Measurements from ENCODE around the gene PDZD7. TPM values are rescaled to one million over a fixed set of nuclear protein-coding genes. Genes with fewer than 3 reads are reported as not detected.
A peak's percentile ranks its signal among the peaks of the same experiment; 100 is the strongest.

Gene PDZD7
- total and polyA plus RNA-seq, 10 donors: 0.17 to 2.3 (median 1.1) TPM

DNA sequence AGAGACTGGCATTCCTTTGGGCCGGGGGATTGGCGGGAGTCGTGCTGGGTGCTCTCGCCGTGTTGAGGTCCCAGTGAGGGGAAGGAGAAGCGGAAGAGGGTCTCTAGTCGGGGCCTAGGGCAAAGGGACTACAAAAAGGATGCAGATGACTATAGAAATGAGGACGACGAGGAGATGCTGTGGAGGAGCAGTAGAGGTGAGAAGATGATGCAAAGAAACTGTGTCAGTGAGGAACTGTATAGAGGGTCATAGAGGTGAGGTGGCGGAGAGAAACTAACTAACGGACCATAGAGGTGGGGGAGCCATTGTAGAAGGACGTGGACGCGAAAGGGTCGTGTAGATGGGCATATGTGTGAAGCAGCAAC lies 43.3 kb downstream of the PDZD7 start:
- DNase-seq: no peak
- Histone ChIP-seq H3K4me3 (peak overlapping the region; percentile 74 to 99 (median 94)), H3K27ac (peak overlapping the region in 7 of 8 donors; percentile 73 to 89 (median 80)), H3K36me3 (peaks cover 0 to 77% (median 32%) of the 10 kb centered on the region in 6 donors), H3K9me3 (no peaks in the 10 kb centered on the region), H3K4me1 (peaks cover 12 to 55% (median 39%) of the 10 kb centered on the region in 6 donors), H3K27me3 (replicated peaks in 1 of 7) (no peaks in the 10 kb centered on the region)
- WGBS, 5 donors: 2 to 3% (median 2%) methylated on average over 15 of the region's 15 CpGs
- intact Hi-C loops (cut with DNase I; ENCODE audit: low total_unique reads): no loop called here
- TF ChIP-seq POLR2A (IDR thresholded peaks at IDR 0.05): no peak
- TF ChIP-seq, protein P1, sequence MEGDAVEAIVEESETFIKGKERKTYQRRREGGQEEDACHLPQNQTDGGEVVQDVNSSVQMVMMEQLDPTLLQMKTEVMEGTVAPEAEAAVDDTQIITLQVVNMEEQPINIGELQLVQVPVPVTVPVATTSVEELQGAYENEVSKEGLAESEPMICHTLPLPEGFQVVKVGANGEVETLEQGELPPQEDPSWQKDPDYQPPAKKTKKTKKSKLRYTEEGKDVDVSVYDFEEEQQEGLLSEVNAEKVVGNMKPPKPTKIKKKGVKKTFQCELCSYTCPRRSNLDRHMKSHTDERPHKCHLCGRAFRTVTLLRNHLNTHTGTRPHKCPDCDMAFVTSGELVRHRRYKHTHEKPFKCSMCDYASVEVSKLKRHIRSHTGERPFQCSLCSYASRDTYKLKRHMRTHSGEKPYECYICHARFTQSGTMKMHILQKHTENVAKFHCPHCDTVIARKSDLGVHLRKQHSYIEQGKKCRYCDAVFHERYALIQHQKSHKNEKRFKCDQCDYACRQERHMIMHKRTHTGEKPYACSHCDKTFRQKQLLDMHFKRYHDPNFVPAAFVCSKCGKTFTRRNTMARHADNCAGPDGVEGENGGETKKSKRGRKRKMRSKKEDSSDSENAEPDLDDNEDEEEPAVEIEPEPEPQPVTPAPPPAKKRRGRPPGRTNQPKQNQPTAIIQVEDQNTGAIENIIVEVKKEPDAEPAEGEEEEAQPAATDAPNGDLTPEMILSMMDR (IDR thresholded peaks at IDR 0.05 in 8 of 11, conservative IDR thresholded peaks at IDR 0.05 in 3 of 11): no peak
- TF ChIP-seq POLR2AphosphoS5 (IDR thresholded peaks at IDR 0.05): no peak

GRCh38 chr10:100986952-100987684 lies 43.8 kb downstream of the PDZD7 start, which contains the start of the genes MRPL43 and TWNK:
Gene MRPL43, minus strand, starts transcription at chr10:100987497. Its CDS starts 54 bp downstream, at chr10:100987443.
Gene TWNK, plus strand, starts transcription at chr10:100987543. Its CDS starts 668 bp downstream, at chr10:100988211.
- H3K36me3 ChIP-seq: peaks cover 0 to 77% (median 28%) of the 10 kb centered on the region in 6 donors
- H3K27me3 ChIP-seq (replicated peaks in 1 of 7): no peaks in the 10 kb centered on the region
- H3K4me1 ChIP-seq: peaks cover 12 to 55% (median 39%) of the 10 kb centered on the region in 6 donors
- H3K9me3 ChIP-seq: no peaks in the 10 kb centered on the region
- peak within 1 kb of the TSS; percentile 74 to 99 (median 94) for H3K4me3 ChIP-seq
- DNase-seq: peak; percentile 95
- intact Hi-C loops (cut with DNase I; ENCODE audit: low total_unique reads): no loop called here
- WGBS, 5 donors: 1 to 4% (median 1%) methylated on average over 23 to 75 of the region's 75 CpGs
- peak within 1 kb of the TSS; percentile 65 to 89 (median 79) for H3K27ac ChIP-seq
- TF ChIP-seq POLR2AphosphoS5 (IDR thresholded peaks at IDR 0.05) (peak; percentile 92 to 93 (median 93)), POLR2A (IDR thresholded peaks at IDR 0.05) (no peak)
- TF ChIP-seq, protein P1 (IDR thresholded peaks at IDR 0.05 in 8 of 11, conservative IDR thresholded peaks at IDR 0.05 in 3 of 11): no peak

GRCh38 chr10:100986623-100986951 lies 44.3 kb downstream of the PDZD7 start:
- intact Hi-C loops (cut with DNase I; ENCODE audit: low total_unique reads): no loop called here
- Histone ChIP-seq H3K4me1 (peaks cover 12 to 55% (median 39%) of the 10 kb centered on the region in 6 donors), H3K27me3 (replicated peaks in 1 of 7) (no peaks in the 10 kb centered on the region), H3K27ac (peak overlapping the region in 4 of 8 donors; percentile 76 to 89 (median 81)), H3K9me3 (no peaks in the 10 kb centered on the region), H3K4me3 (peak overlapping the region; percentile 74 to 99 (median 94)), H3K36me3 (peaks cover 0 to 77% (median 27%) of the 10 kb centered on the region in 6 donors)
- WGBS, 5 donors: 27 to 50% (median 29%) methylated on average over 8 to 17 of the region's 17 CpGs
- no peak for DNase-seq
- TF ChIP-seq POLR2AphosphoS5 (IDR thresholded peaks at IDR 0.05): no peak
- TF ChIP-seq, protein P1 (IDR thresholded peaks at IDR 0.05 in 8 of 11, conservative IDR thresholded peaks at IDR 0.05 in 3 of 11): no peak
- TF ChIP-seq POLR2A (IDR thresholded peaks at IDR 0.05): no peak

DNA sequence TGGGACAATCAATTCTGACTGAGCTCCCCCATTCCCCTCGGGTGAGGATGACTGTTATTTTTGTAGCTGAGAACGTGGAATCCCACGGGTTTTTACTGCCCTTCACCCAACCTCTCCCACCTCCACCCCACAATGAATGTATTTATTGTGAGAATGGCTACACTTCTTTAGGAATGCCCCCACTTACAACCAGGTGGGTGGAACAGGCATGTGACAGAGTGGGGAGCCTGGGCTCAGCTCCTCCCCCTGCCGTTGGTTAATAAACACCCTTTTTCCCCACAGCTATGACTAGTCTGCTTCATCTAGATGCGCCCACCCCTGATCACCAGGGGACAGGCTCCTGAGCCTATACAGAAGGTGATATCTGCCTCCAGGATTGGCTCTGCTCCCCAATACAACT lies 45.6 kb downstream of the PDZD7 start:
- no peak for TF ChIP-seq POLR2AphosphoS5 (IDR thresholded peaks at IDR 0.05)
- DNase-seq: peak; percentile 27
- Histone ChIP-seq H3K36me3 (peaks cover 0 to 77% (median 22%) of the 10 kb centered on the region in 6 donors), H3K4me1 (peaks cover 12 to 50% (median 39%) of the 10 kb centered on the region in 6 donors), H3K27me3 (replicated peaks in 1 of 7) (no peaks in the 10 kb centered on the region), H3K4me3 (no peak overlapping the region), H3K27ac (no peak overlapping the region), H3K9me3 (no peaks in the 10 kb centered on the region)
- intact Hi-C loops (cut with DNase I; ENCODE audit: low total_unique reads): no loop called here
- WGBS, 5 donors: 72 to 85% (median 73%) methylated on average over 5 of the region's 5 CpGs

Measured in spleen (tissue), 11 donors.